HG02642 (cell line): ENCODE data around the gene PTK6.
A peak's percentile ranks its signal among the peaks of the same experiment; 100 is the strongest.

Experiments
- ATAC-seq: cut with Tn5 transposase; IDR thresholded peaks from one replicate; pipeline ENCODE4 v1.9.1; 2021; ENCODE audit warnings: mild to moderate bottlenecking; ENCODE audit not compliant: unreplicated experiment, poor library complexity

The PTK6 gene

GRCh38 chr20:63570281-63571086 lies 33.3 kb upstream of the PTK6 start:
- ATAC-seq, result no peak

GRCh38 chr20:63568986-63569949 lies 32.1 kb upstream of the PTK6 start:
- no peak for ATAC-seq

GRCh38 chr20:63568170-63568981 lies 31.2 kb upstream of the PTK6 start:
- peak; percentile 14 for ATAC-seq

GRCh38 chr20:63567386-63568169 lies 30.4 kb upstream of the PTK6 start:
- peak; percentile 61 for ATAC-seq

GRCh38 chr20:63567136-63567385 lies 29.9 kb upstream of the PTK6 start:
- ATAC-seq, result no peak

- ATAC-seq, result no peak
Measured at GRCh38 chr20:63566395-63567135, 29.4 kb upstream of the PTK6 start.

- ATAC-seq, result no peak
Measured at GRCh38 chr20:63565699-63566335, 28.6 kb upstream of the PTK6 start.

- no peak for ATAC-seq
Measured at GRCh38 chr20:63565021-63565698, 28.0 kb upstream of the PTK6 start.

- ATAC-seq, result no peak
Measured at GRCh38 chr20:63564036-63564810, 27.0 kb upstream of the PTK6 start.

GRCh38 chr20:63563225-63563935 lies 26.2 kb upstream of the PTK6 start:
- ATAC-seq, result no peak

GRCh38 chr20:63562461-63563224 lies 25.5 kb upstream of the PTK6 start:
- no peak for ATAC-seq

- ATAC-seq, result no peak
Measured at GRCh38 chr20:63561624-63562396, 24.6 kb upstream of the PTK6 start.

- no peak for ATAC-seq
Measured at GRCh38 chr20:63560856-63561609, 23.9 kb upstream of the PTK6 start.

- ATAC-seq, result no peak
Measured at GRCh38 chr20:63560333-63560805, 23.2 kb upstream of the PTK6 start.
